Measurements from ENCODE around the gene SOX13.

DNA sequence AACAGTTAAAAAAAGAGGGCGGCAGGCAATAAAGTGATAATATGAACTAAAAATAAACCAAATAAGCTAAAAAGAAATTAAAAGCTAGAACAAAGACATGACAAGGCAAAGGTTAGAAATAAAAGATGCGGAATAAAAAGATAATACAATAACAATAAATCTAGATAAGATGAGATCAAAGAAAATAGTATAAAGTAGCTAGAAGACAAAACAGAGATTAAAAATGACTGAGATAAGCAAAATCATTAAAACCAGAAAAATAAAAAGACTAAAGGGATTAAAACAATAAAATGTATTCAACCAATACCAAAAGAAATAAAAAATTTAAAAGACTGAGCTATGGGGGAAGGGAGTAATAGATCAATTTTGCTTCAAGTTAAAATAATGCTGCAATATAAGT lies 10.8 kb upstream of the SOX13 start:
- TF ChIP-seq, protein P1, sequence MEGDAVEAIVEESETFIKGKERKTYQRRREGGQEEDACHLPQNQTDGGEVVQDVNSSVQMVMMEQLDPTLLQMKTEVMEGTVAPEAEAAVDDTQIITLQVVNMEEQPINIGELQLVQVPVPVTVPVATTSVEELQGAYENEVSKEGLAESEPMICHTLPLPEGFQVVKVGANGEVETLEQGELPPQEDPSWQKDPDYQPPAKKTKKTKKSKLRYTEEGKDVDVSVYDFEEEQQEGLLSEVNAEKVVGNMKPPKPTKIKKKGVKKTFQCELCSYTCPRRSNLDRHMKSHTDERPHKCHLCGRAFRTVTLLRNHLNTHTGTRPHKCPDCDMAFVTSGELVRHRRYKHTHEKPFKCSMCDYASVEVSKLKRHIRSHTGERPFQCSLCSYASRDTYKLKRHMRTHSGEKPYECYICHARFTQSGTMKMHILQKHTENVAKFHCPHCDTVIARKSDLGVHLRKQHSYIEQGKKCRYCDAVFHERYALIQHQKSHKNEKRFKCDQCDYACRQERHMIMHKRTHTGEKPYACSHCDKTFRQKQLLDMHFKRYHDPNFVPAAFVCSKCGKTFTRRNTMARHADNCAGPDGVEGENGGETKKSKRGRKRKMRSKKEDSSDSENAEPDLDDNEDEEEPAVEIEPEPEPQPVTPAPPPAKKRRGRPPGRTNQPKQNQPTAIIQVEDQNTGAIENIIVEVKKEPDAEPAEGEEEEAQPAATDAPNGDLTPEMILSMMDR (conservative IDR thresholded peaks at IDR 0.05 in 1 of 2, IDR thresholded peaks at IDR 0.05 in 1 of 2; ENCODE audit: extremely low read depth in 1 of 2, insufficient read depth in 1 of 2, low read depth in 1 of 2, low read length in 2 of 2), result no peak
- TF ChIP-seq EZH2 (IDR thresholded peaks at IDR 0.05; ENCODE audit: borderline replicate concordance, low read length), result no peak
